COR-L47 (cell line): ENCODE results near the gene FHOD3.

Experiments
- DNase-seq: peaks from one replicate; lab custom pipeline; 2025; lab: John Stamatoyannopoulos, UW

FHOD3 gene

DNA sequence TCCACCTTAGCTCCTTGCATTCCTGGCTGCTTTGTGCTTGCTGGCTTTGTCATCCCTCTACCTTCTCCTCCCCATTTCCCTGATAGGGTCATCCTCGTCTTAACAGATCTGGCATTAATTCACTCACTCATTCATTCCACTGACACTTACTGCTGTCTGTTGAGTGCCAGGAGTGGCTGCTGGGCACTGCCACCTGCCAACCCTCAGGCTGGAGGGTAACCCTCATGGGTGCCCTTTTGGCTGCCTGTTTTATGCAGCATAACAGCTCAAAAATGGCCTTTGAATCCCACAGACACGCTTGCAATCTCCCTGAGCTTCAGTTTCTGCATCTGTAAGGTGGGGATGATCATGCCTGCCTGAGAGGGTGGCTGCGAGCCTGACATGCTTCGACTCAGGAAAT is 25.2 kb downstream of the FHOD3 start:
- no peak for DNase-seq

DNA sequence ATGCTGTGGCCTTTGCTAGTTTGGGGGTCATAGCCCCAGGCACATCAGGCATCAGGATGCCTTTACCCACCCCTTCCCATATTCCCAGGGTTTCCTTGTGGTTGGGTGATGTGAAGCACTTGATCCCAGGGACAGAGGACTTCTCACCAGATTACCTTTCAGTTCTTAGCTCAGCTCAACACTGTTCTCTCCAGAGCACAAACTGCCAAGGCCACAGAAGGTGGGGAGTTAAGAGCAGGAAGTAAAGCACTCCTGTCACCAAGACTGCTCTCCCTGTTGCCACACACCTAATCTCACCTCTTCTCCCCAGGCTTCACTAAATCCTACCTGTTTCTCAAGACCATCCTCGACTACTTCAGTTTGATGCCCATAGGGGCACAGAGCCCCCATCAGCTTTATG is 25.9 kb downstream of the FHOD3 start:
- no peak for DNase-seq

DNA sequence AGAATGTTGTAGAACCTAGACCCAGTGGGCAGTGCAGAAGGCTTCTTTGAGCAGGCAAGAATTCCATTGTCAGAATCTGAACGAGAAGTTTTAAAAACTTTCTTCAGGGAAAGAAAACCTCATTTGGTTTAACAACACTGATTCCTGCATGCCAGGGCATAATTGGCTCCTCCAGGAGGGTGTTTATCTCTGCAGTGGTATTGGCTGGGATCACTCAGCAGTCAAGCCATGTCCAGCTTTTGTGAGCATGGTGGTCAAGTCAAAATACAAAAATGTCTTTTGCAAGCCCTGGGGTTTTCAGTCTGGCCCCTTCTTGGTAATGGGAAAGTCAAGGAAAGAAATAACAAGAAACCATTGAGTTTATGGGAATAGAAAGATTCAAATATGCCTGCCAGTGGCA is 28.3 kb downstream of the FHOD3 start:
- DNase-seq: no peak

DNA sequence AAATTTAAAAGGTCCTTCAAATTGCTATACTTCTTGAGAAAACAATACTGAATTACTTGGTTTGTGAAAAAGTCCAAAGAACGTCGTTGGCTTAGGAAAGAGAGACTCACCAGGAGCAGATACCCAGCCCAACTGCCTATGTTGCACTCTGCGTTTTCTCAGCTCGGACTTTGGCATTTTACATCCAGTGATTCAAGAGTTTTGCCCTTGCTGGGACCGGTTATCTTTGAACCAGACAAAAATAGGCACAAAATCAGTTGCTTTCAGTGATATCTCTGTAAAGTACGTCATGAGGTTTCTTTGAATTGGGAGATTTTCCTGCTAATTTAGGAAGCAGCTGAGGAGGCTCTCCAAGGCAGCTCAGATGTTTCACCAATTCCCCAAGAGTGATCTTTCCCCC is 29.3 kb downstream of the FHOD3 start:
- DNase-seq: no peak

DNA sequence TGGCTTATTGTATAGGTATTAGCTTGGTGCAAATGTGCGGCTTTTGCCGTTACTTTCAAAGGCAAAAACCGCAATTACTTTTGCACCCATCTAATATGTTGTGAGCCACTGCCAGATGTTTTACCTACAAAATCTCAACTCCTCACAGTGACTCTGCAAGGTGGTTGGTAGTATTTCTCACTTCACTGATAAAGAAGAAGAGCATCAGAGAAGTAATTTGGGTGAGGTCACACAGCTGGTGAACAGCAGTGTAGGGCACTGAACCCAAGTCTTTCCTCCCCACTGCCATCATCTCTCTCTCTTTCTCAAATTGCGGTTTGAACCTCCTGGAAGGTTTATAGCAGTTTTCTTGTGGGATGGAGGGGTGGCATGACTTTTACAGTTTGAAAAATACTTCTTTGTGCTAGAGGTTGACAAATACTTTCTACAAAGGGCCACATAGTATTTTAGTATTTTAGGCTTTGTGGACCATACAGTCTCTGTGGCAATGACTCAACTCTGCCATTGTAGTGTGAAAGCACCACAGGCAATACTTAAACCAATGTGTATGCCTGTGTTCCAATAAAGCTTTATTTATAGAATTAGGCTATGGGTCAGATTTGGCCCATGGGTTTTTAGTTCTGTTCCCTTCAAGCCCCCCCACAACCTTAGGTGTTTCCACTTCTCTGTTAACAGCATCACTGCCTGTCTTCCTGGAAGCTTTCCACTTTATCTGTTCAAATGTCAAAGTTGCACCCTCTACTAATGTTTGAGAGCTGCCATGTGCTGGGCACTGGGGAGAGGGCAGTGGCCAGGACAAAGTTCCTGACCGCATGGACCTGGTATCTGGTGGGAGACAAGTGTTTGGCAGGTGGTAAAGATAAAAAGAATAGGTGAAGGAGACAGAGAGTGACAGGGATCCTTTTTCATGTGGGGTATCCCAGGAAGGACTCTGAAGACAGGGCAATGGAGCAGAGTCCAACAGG is 30.1 kb downstream of the FHOD3 start:
- DNase-seq: no peak

DNA sequence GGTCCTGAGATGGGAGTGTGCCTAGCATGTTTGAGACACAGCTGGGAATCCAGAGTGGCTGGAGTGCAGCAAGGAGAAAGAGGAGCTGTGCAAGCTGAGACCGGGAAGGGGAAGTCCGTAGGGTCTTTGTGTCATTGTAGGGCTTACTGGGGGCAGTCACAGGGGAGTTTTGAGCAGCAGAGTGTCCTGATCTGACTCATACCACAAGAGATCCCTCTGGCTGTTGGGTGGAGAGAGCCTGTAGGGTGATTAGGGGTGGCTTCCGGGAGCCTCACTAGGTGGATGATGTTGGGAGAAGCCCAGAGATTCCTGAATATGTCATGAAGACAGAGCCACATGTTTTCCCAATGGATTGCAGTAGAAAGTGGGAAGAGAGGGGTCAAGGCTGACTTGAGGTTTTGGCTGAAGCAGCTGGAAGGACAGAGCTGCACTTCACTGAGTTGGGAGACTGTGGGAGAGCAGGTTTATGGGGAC is 30.9 kb downstream of the FHOD3 start:
- no peak for DNase-seq

DNA sequence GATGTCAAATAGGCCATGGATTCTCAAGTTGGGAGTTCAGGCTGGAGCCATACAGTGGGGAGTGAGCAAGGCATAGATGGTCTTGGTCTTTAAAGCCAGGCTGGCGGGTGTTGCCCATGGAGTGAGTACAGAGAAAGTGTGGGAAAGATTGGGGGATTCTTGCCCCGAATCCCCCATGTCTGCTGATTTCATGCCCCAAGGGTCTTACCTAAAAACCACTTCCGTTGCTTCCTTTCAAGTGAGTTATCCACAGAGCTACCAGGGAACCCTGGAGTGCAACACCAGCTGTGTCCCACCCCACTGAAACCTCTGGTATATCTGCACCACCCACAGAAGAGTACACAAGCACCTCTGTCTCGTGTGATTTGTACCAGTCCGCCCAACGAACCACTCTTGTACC is 31.4 kb downstream of the FHOD3 start:
- no peak for DNase-seq

GRCh38 chr18:36329684-36330434 is 32.3 kb downstream of the FHOD3 start:
- no peak for DNase-seq

- DNase-seq: no peak
Observed at GRCh38 chr18:36330435-36331052, 33.0 kb downstream of the FHOD3 start.

DNA sequence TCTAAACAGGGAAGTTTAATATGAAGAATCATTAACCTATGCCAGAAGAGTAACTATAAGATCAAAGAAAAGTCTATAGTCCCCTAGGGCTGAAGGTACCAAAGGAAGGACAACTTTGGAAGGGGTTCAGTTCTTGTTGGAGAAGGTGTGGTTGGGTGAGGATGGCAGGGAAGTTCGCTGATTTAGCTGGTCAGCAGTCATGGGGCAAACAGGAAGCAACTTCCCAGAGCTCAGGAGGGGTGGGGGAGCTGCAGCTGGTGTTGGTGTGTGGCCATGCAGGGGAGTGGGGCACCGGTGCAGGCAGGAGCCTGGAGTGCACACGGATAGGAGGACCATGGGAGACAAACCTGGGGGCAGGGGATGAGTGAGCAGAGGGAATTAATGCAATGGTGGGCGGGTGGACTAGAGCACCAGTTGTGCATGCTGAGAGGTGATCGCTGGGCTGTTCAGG is 34.0 kb downstream of the FHOD3 start:
- DNase-seq: no peak

DNA sequence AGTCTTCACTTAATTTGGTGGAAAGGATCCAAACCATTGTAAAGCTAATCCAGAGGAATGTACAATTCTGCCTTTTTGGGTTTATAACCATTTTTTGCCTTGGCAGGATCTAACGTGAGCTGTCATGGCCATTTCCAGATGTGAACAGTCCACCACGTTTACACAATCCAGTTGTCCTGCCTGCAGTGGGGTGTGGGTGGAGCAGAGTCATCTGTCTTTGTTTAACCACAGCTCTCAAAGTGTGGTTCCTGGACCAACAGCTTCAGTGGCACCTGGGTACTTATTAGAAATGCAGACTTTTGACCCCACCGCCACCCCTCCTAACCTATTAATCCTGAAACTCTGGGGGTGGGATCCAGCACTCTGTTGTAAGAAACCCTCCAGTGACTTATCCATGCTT is 35.9 kb downstream of the FHOD3 start:
- DNase-seq: no peak

DNA sequence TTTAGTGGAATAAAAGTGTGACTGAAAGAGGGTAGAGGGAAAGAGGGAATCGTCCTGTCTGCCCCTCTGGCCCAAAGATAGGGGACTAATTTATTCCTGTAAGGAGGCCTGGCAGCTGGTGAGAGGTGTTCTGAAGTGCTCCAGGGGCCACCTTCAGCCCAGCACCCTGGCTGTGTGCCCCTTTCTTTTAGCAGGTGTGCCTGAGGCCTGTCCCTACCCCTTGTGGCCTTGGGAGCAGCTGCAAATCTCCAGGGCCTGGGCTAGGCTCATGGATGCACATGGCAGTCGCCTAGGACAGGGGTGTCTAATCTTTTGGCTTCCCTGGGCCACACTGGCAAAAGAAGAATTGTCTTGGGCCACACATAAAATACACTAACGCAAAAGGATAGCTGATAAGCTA is 37.3 kb downstream of the FHOD3 start:
- no peak for DNase-seq

- DNase-seq: no peak
Observed at GRCh38 chr18:36335476-36336279, 38.2 kb downstream of the FHOD3 start.

- no peak for DNase-seq
Observed at GRCh38 chr18:36337679-36338402, 40.3 kb downstream of the FHOD3 start.

- no peak for DNase-seq
Observed at GRCh38 chr18:36338403-36338933, 41.0 kb downstream of the FHOD3 start.

GRCh38 chr18:36340246-36340645 is 42.7 kb downstream of the FHOD3 start:
- DNase-seq: peak; percentile 38

GRCh38 chr18:36341944-36342343 is 44.4 kb downstream of the FHOD3 start:
- no peak for DNase-seq

- DNase-seq: no peak
Observed at GRCh38 chr18:36348331-36348730, 50.8 kb downstream of the FHOD3 start.

DNA sequence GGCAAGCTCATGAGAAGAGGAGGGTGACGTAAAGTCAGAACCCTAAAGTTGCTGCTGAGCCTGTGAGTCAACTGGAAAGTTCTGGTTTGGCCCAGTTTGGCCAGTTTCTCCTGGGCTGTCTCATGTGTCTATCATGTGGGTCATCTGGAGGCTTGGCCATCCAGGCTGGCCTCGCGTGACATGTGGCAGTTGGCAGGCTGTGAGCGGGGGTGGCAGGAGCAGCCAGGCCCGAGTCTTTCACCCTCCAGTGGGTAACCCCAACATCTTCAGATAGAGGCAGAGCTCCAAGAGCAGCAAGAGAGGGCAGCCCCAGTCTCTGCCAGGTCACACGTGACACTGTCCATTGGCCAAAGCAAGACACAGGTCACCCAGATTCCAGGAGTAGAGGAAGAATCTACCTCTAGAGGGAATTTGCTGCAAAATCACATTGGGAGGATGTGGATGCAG is 51.5 kb downstream of the FHOD3 start:
- no peak for DNase-seq

- no peak for DNase-seq
Observed at GRCh38 chr18:36349552-36349951, 52.0 kb downstream of the FHOD3 start.

- no peak for DNase-seq
Observed at GRCh38 chr18:36350251-36350651, 52.7 kb downstream of the FHOD3 start.
